Stimulated activated naive CD4-positive, alpha-beta T cell treated with Interleukin-2 at 50 U/mL for 16 hours (primary cell): ENCODE data around the gene PLCH2.
A peak's percentile ranks its signal among the peaks of the same experiment; 100 is the strongest.

ENCODE experiments used
- DNase-seq: peaks from one replicate; lab custom pipeline; 2025; lab: John Stamatoyannopoulos, UW

The PLCH2 gene

DNA sequence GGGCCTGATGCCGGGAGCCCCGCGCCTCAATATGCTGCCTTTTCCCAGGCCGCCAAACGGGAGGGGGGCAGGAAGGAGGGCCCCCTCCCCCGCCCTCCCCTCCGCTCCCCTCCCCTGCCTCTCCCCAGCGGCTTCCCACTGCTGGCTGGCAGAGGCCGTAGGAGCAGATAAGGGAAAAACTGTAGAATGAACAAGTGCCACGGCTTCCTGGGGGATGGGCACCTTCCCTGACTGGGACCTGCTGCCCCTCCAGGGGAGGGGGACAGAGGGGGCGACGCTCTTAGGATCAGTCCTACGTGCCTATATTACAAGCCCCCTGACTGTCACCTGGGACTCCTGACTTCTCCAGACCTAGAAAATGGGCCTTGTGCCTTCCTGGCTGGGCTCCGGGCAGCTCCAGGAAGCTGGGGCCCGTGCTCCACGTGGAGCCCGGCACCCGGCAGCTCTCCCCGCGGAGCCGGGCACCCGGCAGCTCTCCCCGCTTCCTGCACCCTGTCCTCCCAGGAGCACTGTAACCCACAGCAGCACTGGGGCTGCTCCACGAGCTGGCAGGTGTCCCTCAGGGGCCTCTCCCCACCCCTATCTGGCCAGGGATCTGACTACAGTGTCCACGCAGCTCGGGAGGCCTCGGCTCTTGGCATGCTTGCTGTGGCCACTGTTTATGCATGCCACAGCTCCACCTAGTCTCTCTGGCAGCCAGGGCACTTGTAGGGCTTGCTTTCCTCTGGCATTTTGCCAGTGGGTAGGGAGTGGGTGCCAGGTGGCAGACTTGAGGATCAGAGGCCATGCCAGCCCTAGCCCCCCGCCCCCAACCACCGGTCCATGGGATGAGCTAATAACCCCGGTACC, 54.6 kb downstream of the PLCH2 start:
- no peak for DNase-seq

DNA sequence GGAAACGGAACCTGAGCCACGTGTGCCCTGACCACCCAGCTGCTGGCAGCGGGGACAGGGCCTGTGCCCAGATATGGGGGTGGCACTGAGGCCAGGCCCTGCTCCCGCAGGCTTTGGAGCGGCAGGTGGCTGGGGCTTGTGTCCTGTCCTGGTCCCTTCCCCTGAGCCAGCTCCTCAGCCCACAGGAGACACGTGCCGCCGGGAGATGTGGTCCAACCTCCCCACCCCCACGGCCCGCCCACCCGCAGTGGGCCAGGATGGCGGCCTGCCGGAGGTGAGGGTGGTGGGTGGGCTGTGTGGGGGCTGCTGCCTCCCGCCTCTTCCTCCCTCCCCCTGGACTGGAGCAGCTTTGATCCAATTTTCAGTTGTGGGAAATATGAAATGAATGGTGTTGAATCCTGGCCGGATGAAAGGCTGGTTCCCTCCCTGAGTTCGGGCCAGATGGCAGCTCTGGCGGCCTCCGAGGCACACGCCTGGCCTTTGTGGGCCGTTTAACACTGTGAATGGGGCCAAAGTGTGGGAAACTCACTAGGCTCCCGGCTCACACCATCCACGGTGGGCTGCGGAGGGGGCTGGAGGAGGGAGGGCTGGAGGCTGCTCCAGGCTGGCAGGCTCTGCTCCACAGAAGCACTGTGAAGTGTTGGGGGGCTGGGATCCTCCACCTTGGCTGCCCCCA, 56.5 kb downstream of the PLCH2 start:
- no peak for DNase-seq

DNA sequence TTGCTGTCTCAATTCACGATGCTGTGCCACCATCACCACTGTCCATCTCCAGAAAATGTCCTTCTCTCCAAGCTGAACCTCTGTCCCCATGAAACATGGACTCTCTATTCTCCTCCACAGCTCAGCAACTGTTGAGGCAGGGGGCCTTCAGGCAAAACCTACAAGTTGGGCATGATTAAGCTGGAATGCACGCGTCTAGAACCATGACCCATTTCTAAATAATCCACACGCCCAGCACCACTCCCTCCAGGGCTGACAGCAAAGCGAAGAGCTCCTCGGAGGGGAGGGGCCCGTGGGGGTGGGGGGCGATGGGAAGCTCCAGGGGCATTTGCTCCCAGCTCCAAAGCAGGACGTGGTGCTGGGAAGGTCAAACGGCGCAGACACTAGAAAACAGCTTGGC, 57.3 kb downstream of the PLCH2 start:
- DNase-seq, result no peak

DNA sequence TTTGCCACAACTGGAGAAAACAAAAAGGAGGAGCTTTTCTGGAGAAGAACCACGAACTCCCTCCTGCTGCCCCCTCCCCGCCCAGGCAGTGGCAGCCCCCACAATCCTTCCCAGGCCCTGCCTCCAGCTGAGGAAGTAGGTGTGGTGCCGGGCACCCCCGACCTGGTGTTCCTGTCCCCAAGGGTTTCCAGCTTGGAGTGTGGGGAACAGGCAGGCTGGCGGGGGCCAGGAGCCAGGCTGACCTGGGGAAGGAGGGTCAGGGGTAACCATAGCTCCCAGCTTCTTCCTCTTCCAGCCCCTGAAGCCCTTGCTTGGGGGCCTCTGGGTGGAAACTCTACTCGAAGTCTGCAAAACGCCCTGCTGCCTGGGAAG, 58.2 kb downstream of the PLCH2 start:
- DNase-seq, result no peak

DNA sequence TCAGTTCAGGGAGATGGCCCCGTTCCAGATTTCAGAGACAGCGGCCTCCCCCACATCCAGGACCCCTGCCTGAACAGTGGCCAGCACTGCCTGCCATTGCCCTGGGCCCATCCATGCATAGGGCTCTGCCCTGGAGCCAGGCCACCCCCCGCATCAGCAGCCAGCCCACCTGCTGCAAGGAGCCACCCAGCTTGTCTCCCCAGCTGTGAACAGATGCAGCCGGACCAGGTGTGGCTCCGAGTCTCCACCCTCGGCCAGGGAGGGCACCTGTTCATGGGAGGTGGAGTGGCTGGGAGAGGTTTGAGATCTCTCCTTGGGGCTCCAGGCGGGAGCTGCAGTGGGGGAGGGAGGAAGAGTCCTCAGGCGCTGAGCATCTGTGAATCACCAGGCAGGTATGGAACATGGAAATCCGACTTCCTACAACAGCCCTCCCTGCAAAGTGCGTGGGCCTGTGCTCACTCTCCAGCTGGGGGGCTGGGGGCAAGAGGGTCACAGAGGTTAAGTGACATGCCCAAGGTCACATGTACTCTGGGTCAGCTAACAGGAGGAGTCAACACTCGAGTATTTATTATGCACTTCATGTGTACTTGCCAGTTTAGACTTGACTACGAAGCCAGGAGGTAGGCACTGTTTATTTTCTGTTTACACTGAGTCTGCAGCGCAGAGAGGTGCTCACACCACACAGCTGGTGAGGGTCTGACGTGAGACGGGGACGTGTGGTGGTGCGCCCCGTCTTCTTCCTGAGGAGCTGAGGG, 58.8 kb downstream of the PLCH2 start:
- no peak for DNase-seq

DNA sequence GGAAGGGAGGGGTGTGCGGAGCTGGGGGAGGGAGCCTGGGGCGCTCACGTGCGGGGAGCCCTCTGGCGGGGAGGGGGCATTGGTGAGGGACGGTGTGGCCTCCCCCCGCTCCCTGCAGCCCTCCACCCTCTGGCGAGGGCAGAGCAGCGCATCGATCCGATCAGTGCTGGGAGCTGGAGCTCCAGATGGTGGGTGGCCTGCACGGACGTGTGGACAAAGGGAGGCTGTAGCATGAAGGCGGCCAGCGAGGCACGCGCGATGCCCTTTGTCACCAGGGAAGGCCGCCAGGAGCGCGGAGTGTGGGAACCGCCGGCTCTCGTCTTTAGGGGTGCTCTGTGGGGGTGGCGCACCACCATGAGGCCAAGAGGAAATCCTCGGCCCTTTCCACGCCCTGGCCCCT, 59.4 kb downstream of the PLCH2 start:
- DNase-seq, result no peak

DNA sequence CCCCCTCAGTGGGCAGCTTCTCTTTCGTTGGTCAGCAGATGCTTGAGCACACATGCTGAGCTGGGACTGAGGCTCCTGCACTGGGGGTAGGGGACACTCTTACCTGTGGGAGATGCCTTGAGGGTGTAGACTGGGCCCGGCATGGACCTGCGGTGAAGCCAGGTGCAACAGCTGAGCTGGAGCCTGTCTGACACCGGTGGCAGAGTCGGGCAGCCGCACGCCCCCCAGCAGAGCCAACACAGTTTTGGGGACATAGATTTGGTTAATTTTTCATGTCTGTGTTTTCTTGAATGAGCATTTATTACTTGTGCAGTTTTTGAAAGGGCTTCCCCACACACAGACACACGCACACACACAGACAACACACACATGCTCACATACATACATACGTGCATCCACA, 59.9 kb downstream of the PLCH2 start:
- DNase-seq, result no peak

DNA sequence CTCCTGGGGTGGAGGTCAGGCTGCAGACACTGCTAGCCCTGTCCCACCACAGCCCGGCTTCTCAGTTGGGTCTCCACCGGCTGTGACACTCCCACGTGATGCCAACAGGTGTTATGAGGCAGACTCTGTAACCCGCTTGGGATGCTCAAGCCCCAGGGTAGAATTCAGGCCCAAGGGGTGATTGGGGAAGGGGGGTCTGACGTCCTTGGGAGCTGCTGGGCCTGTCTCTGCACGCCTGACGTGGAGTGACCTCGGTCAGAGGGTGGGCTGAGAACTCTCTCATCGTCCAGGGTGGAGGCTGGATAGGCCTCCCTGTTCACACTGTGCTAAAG, 61.7 kb downstream of the PLCH2 start:
- no peak for DNase-seq

DNA sequence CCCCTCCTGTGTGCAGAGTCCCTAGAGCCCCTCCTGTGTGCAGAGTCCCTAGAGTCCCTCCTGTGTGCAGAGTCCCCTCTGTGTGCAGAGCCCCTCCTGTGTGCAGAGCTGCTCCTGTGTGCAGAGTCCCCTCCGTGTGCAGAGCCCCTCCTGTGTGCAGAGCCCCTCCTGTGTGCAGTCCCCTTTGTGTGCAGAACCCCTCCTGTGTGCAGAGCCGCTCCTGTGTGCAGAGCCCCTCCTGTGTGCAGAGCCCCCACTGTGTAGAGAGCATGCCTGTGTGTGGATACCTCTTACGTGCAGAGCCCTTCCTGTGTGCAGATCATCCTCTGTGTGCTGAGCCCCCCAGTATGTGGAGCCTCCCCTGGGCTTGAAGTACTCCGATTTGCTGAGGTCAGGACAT, 62.3 kb downstream of the PLCH2 start:
- DNase-seq, result no peak

DNA sequence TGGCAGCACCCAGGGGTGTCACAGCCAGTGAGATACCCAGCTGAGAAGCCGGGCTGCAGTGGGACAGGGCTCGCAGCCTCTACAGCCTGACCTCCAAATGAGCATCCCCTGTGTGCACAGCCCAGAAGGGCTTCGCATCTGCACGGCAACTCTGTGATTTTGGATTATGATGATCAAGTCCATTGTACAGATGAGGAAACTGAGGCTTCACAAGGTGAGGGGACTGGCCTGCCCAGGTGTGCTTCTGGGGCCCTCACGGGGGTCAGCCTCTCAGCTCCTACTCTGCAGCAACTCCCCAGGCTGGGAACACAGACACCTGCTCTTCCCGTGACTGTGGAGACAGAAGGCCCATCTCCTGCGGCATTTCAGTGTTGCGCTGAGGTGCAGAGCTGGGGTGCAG, 62.8 kb downstream of the PLCH2 start:
- DNase-seq, result no peak

DNA sequence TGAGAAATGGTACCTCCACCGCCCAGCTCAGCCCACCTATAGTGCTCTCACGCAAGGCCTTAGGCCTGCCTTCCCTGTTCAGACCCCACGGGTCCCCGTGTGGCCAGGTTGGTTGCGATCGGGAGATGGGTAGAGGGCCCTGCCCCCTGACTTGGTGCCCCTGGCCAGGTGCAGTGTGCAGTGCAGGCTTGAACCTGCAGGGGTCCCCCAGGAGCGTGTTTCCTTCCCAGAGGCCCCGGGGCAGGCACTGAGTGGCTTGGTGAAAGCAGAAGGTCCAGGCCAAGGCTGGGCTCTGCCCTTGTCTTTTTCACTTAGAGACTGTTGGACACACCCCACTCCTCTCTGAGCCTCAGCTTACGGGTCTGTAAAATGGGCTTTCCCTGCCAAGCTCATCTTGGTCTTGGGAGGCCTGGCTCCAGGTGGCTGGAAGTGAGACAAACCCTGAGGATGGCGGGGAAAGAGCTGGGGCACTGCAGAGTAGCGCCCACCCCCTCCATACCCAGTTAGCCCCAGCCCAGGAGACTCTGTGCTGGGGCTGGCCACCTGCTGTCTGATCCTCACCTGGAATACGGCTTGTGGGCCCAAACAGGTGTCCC, 63.3 kb downstream of the PLCH2 start:
- DNase-seq, result no peak

DNA sequence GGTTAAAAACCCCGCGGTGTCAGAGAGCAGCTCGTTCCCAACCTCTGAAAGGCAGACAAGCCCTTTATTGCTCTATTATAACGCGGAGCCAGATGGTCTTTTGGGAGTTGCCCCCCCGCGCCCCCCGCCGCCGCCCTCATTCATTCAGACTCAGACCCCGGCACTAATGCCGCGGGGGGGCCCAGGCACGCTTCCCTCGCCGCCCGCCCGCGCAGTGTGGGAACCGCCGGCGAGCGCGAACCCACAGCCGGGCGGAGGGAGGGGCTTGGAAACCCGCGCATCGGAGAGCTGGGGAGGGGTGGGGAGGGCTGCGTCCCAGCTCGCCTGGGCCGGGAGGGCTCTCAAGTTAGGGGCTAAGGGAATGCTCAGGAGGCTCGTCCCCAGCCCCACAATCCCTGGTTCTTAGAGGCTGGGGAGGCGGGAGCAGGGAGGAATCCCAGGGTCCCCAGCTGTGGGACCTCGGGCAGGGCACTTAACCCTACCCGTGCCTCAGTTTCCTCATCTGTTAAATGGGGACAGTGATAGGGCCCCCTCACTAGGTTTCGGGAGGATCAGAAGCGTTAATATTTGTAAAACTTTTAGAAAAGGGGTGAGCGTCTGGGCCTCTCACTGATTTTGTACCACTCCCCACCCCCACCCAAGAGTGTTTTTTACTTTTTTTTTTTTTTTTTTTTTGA, 64.9 kb downstream of the PLCH2 start:
- DNase-seq, result no peak

DNA sequence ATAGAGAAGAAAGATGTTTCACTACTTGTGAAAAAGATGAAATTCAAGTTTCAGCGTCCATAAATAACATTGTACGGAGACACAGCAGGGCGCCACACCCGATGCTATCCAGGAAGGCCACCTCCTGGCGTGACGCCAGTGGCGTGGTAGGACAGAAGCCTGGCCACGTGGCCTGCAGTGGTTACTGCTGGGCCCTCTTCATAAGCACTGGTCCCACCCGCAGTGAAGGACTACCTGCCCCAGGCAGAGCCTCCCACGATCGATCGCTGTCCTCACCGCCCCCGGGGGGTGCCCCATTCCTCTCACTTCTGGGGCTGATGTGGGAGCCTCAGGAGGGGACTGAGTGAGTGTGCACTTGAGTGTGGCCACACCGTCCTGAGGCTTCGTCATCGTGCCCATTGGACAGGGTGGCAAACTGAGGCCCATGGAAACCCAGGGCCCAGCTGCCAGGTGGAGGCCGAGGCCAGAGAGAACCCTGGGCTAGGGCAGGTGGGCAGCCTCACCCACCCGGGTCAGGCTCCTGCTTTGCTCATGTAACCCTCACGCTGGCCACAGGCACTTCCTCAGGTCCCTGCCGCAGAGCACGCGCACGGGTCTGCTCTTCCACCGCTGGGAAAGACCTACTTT, 65.6 kb downstream of the PLCH2 start:
- no peak for DNase-seq

DNA sequence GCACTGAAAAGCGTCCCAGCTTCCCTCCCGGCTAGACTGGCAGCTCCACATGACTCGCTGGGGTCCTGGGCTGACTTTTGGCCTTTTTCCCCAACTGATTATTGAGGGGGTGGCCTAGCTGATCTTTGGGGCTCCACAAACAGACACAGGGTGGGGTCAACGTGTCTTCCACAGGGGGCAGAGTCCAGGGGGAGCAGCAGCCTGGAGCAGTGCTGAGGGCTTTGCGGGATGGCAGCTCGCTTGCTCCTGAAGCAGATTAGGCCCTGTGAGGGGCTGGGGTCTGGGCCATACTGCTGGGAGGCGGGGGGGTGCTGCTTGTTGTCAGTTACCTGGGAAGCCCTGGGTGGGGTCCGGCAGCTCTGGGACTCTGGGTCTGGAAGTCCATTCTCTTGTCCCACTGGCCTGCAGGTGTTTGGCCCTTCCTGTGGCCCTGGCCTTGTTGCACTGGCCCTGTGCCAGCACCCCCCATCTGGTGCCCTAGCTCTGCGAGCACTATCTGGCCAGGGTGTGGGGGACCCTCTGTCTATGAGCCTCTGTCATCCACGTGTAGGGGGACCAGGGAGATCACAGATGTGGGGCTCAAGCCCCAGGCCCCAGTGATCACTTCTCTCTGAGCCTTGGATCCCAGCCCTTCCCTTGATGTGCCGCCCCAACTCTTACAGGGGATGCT, 66.3 kb downstream of the PLCH2 start:
- no peak for DNase-seq

DNA sequence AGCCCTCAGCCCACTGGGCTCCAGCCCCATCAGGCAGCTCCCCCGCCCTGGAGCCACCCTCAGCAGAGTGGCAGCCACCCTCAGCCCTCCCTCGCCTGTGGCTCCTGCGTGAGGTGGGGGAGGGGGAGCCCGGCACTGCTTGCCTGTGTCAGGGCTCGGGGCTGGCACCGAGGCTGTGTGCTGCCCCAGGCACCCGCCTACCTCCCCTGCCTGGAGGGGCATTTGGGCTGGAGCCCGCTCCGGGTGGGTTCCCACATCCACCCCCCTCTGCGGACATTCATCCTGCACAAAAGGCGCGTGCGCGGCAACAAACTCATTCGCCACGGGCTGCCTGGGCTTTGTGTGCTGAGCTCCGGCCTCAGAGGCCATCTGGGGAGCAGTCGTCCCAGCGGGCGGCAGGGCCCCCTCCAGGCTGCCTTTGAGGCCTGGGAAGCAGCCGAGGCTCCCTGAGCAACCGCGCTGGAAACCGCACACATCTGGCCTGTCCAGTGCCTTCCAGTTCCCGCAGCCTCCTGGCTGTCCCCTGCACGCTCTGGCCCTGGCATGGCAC, 67.5 kb downstream of the PLCH2 start:
- DNase-seq, result no peak

DNA sequence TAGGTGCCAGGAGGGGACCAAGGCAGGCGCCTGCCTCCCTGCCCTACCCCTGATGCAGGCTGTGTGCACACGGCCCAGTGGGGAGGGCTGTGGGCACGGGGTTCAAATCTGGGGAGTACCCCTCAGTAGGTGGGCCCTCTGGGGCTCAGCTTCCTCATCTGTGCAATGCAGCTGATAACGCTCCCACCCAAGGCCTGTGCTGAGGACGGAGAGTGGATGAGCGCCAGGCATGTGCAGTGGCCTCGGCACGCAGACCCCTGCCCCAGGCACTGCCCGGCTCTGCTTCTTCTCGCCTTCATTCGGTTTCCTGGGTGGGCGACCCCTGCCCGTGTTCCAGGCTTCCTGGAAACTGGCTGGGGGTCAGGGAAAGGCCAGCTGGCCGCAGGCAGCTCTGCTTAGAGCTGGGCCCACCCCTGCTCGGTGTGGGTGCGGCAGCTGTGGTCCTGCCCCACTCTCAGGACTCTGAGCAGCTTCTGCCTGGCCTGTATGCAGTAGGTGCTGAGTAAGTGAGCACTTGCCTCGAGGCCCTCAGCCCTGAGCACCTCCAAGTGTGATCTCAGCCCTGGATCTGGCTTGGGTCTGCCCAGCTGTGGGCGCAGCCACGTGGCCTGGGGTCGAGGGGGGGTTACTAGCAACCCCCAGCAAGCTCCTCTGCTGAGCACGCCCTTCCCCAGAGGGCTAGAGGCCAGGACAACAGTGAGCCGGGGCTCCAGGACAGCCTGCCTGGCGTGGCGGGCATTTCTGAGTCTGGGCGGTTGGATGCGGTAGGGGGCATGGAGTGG, 68.2 kb downstream of the PLCH2 start:
- no peak for DNase-seq

DNA sequence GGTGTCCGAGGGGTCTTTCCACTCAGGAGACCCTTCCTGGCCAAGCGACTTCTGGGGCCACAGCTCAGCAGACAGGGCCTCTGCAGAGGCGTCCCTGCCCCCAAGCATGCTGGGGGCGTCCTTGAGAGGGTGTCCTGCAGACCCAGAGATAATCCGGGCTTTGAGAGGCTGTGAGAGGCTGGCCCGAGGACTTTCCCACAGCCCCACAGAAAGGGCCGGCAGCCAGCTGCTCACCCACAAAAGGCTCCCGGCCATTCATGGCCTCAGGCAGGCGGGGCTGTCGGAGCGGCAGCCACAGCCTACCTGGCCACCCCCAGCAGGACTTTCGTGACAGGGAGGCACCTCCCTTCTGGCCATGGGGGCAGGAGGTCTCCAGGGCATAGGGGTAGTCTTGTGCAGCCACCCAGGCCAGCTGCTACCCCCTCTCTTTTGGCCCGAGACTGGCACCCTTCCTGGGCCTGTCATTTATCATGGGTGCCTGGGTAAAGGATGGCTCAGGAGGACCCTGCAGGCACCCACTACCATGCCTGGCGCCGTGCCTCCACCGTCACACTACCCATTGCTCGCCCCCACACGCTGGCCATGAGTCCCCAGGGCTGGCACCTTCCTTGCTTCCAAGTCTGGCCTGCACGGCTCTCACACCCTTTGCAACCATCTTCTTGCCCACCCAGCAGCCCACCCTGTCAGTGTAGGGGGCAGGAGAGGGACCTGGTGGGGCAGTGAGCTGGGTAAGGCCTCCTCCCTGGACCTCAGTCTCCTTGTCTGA, 69.0 kb downstream of the PLCH2 start:
- no peak for DNase-seq

DNA sequence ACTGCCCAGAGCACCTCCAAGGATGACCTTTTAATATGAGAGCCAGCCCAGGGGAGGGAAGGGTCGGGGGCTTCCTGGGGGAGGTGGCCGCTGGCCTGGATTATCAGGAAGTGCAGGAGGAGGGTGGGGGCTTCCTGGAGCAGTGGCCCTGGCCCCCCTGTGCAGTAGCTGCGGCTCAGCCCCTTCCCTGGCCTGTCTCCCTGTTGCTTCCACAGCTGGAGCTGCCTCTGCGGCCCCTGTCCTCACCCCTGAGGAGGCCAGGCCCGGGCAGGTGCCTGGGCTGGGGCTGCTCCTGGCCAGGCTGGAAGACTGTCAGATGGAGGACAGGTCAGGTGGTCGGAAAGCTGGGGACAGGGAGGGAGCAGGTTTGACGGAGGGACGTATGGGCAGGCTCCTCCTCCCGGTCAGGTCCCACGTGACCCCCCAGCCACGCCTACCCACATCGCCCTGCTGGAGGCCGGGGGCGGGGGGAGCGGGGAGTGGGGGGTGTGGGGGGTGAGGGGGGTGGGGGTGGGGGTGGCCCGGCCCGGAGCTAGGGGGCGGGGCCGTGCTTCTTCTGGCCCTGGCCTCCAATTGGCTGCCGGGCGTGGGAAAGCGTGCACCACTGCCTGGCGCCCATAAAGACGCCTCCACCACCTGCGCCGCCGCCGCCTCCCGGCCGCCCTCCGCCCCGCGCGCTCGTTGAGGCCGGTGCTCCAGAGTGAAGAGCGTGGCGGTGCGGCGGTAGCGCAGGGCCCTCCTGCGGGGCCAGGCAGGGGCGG, 69.8 kb downstream of the PLCH2 start:
- peak; percentile 85 for DNase-seq
